Stomach smooth muscle (tissue), 2 donors: ENCODE data around the gene IFI6.

Experiments used
- H3K27ac ChIP-seq: one replicate; pipeline ENCODE4 v1.7.0; 2013; ENCODE audit warnings: mild to moderate bottlenecking, low read length, inconsistent platforms
- H3K27me3 ChIP-seq, 2 donors: one replicate each; pipeline ENCODE4 v1.7.0; 2013; ENCODE audit warnings: low read length in 2 of 2; ENCODE audit not compliant: insufficient read depth in 2 of 2, control insufficient read depth in 1 of 2
- H3K36me3 ChIP-seq, 2 donors: one replicate each; pipeline ENCODE4 v1.7.0; 2013; ENCODE audit warnings: low read length in 2 of 2; ENCODE audit not compliant: control insufficient read depth in 2 of 2, insufficient read depth in 2 of 2
- H3K4me1 ChIP-seq: one replicate; pipeline ENCODE4 v1.7.0; 2013; ENCODE audit warnings: low read length; ENCODE audit not compliant: control insufficient read depth, insufficient read depth
- H3K4me3 ChIP-seq, 2 donors: one replicate each; pipeline ENCODE4 v1.7.0; 2013; ENCODE audit warnings: low read length in 2 of 2
- H3K9ac ChIP-seq, 2 donors: one replicate each; pipeline ENCODE4 v1.7.0; 2013; ENCODE audit warnings: low read length in 2 of 2, mild to moderate bottlenecking in 1 of 2
- H3K9me3 ChIP-seq, 2 donors: one replicate each; pipeline ENCODE4 v1.7.0; 2013; ENCODE audit warnings: low read length in 2 of 2; ENCODE audit not compliant: control insufficient read depth in 2 of 2
- donor health status: healthy.
- donor health status: Pancreatic carcinoma.

Gene IFI6

DNA sequence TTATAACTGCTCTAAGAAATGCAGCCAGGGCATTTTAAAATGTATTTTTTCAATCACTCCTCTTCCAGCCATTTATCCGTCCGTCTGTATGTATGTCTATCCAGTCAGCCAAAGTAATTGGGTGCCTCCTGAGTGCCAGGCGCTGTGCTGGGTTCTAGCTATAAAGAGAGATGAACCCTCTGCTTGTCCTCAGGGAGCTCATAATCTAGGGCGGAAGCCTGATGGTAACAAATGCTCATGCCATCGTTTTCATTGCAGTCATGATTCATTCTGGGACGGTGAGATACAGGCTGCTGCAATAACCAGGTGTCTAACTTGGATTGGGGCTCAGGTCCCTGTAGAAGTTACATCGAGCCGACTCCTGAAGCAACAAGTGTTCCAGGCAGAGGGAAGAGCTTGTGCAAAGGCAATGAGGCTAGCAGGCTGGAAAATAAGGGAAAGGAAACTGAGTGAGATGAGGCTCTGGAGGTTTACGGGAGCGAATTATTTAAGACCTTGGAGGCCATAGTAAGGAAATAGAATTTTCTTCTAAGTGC is 11.6 kb downstream of the IFI6 start:
- no peaks in the 10 kb centered on the region for H3K27me3 ChIP-seq
- H3K4me1 ChIP-seq = peaks cover 27% of the 10 kb centered on the region
- peak overlapping the region; percentile 54 to 74 for H3K9ac ChIP-seq
- no peaks in the 10 kb centered on the region for H3K36me3 ChIP-seq
- peak overlapping the region; percentile 47 to 71 for H3K4me3 ChIP-seq
- H3K9me3 ChIP-seq = no peaks in the 10 kb centered on the region
- H3K27ac ChIP-seq = peak overlapping the region; percentile 74

GRCh38 chr1:27659497-27660299 is 12.3 kb downstream of the IFI6 start:
- H3K36me3 ChIP-seq = no peaks in the 10 kb centered on the region
- no peaks in the 10 kb centered on the region for H3K9me3 ChIP-seq
- H3K4me1 ChIP-seq = peaks cover 31% of the 10 kb centered on the region
- peak overlapping the region; percentile 74 for H3K27ac ChIP-seq
- H3K9ac ChIP-seq = peak overlapping the region; percentile 54 to 74
- H3K27me3 ChIP-seq = no peaks in the 10 kb centered on the region
- peak overlapping the region; percentile 47 to 71 for H3K4me3 ChIP-seq

GRCh38 chr1:27658951-27659496 is 13.0 kb downstream of the IFI6 start:
- Histone ChIP-seq H3K36me3 (no peaks in the 10 kb centered on the region), H3K4me3 (peak overlapping the region in 1 of 2 donors; percentile 71), H3K9ac (peak overlapping the region; percentile 16 to 42), H3K27me3 (no peaks in the 10 kb centered on the region), H3K9me3 (no peaks in the 10 kb centered on the region), H3K4me1 (peaks cover 31% of the 10 kb centered on the region), H3K27ac (peak overlapping the region; percentile 74)

DNA sequence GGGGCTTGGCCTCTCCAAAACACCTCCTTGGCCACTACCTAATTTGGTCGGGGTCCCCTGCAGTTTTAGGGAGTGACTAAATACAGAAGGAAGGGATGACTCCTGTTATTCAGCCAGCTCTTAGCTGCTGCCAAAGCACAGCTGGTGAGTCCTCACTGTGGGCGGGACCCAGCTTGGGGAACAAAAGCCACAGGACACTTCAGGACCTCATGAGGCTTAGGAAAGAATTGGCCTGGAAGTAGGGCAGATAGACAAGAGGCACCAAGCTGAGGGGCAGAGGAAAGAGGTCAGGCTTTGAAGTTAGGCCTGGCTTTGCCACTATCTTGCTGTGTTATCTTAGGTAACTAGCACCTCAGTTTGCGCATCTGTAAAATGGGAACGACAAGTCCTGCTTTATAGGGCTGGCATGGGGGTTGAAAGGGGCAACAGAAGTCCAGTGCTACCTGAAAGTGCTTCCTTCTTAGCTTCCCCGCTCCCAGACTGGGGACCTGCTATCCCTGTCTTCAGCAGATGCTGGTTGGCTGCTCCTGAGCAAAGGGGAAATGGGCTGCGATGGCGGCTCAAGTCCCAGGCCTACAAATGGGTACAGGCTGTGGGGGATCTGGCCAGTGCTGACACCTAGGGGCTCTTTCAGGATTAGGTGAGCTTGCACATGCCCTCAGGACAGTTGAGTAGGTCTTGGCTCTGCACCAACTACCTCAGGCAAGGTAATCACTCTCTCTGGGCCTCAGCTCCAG is 15.7 kb downstream of the IFI6 start:
- H3K9ac ChIP-seq = no peak overlapping the region
- no peaks in the 10 kb centered on the region for H3K36me3 ChIP-seq
- no peaks in the 10 kb centered on the region for H3K27me3 ChIP-seq
- H3K9me3 ChIP-seq = no peaks in the 10 kb centered on the region
- no peak overlapping the region for H3K4me3 ChIP-seq
- H3K27ac ChIP-seq = peak overlapping the region; percentile 58
- peaks cover 21% of the 10 kb centered on the region for H3K4me1 ChIP-seq

GRCh38 chr1:27655151-27655937 is 16.6 kb downstream of the IFI6 start:
- no peak overlapping the region for H3K4me3 ChIP-seq
- H3K9me3 ChIP-seq = no peaks in the 10 kb centered on the region
- H3K4me1 ChIP-seq = peaks cover 28% of the 10 kb centered on the region
- H3K36me3 ChIP-seq = no peaks in the 10 kb centered on the region
- H3K9ac ChIP-seq = no peak overlapping the region
- H3K27ac ChIP-seq = peak overlapping the region; percentile 58
- H3K27me3 ChIP-seq = no peaks in the 10 kb centered on the region

DNA sequence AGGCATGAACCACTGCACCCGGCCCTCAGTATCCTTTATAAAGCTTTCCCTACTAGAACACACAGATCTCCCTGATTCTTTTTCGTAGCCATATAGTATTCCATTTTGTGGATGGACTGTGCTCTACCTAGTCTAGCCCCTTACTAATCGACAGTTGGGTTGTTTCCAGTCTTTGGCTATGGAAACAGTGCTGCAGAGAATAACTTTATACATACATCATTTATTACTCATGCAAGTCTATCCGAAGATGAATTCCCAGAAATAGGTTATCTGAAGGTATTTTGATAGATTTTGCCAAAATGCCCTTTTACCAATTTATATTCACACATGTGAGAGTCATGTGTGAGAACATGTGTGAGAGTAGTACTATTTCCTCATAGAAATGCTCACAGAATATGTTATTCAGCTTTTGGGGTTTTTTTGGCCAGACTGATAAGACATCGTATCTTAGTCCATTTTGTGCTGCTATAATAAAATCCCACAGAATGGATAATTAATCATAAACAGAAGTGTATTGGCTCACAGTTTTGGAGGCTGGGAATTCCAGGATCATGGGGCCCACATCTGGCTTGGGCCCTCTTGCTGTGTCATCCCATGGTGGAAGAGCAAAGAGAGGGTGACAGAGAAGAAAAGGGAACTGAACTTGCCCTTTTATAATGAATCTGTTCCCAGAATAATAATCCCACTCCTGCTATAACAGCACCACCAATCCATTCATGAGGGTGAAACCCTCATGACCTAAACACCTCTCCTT is 19.7 kb downstream of the IFI6 start:
- no peak overlapping the region for H3K27ac ChIP-seq
- H3K36me3 ChIP-seq = no peaks in the 10 kb centered on the region
- H3K9ac ChIP-seq = no peak overlapping the region
- H3K4me3 ChIP-seq = no peak overlapping the region
- H3K27me3 ChIP-seq = no peaks in the 10 kb centered on the region
- H3K4me1 ChIP-seq = peaks cover 32% of the 10 kb centered on the region
- H3K9me3 ChIP-seq = no peaks in the 10 kb centered on the region

- Histone ChIP-seq H3K27ac (no peak overlapping the region), H3K4me3 (no peak overlapping the region), H3K9ac (no peak overlapping the region), H3K27me3 (no peaks in the 10 kb centered on the region), H3K36me3 (no peaks in the 10 kb centered on the region), H3K9me3 (no peaks in the 10 kb centered on the region), H3K4me1 (peaks cover 23% of the 10 kb centered on the region)
Measured at GRCh38 chr1:27650539-27651175, 21.3 kb downstream of the IFI6 start.

GRCh38 chr1:27650171-27650538 is 21.8 kb downstream of the IFI6 start:
- H3K27me3 ChIP-seq = no peaks in the 10 kb centered on the region
- no peaks in the 10 kb centered on the region for H3K9me3 ChIP-seq
- no peaks in the 10 kb centered on the region for H3K36me3 ChIP-seq
- no peak overlapping the region for H3K4me3 ChIP-seq
- peaks cover 18% of the 10 kb centered on the region for H3K4me1 ChIP-seq
- H3K27ac ChIP-seq = no peak overlapping the region
- no peak overlapping the region for H3K9ac ChIP-seq

DNA sequence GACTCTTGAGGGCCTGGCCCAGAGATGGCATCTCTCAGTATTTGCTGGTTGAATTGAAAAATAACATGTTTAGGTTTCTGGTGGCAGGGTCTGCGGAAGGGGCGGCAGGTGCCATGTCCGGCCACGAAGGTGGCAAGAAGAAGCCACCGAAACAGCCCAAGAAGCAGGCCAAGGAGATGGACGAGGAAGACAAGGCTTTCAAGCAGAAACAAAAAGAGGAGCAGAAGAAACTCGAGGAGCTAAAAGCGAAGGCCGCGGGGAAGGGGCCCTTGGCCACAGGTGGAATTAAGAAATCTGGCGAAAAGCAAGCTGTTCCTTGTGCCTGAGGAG is 22.7 kb downstream of the IFI6 start:
- Histone ChIP-seq H3K4me3 (no peak overlapping the region), H3K4me1 (peaks cover 16% of the 10 kb centered on the region), H3K27me3 (no peaks in the 10 kb centered on the region)

More for the DNA sequence above, 22.7 kb downstream of the IFI6 start:
- H3K36me3 ChIP-seq = no peaks in the 10 kb centered on the region
- no peak overlapping the region for H3K9ac ChIP-seq
- no peak overlapping the region for H3K27ac ChIP-seq
- no peaks in the 10 kb centered on the region for H3K9me3 ChIP-seq
